K562 (cell line): Measurements from ENCODE around the gene MYO15B. TPM values are rescaled to one million over a fixed set of nuclear protein-coding genes. Genes with fewer than 3 reads are reported as not detected.

Experiments
- ATAC-seq: fragments of 200-7000 bp; cut with Tn5 transposase; 3 replicates; pipeline ENCODE4 v1.9.1; 2020; ENCODE audit warnings: moderate library complexity
- BruUV-seq: library from RNA; stranded (reverse); fragments of 400-500 nt; replicated peaks from 2 replicates; lab custom pipeline; 2021; lab: Mats Ljungman, UMichigan
- CTCF ChIA-PET: fragments of 300-600 bp; formaldehyde crosslinking; extraction: SDS; loops from one replicate; lab custom pipeline; 2021; ENCODE audit warnings: low intra/inter-chr PET ratio; lab: Yijun Ruan, JAX
- POLR2A ChIA-PET: fragments of 300-600, 350-650 bp; sonication (Branson Sonifier 250); formaldehyde crosslinking; extraction: SDS; loops from one replicate; lab custom pipeline; 2021; ENCODE audit warnings: antibody characterized with exemption, inconsistent platforms; lab: Yijun Ruan, JAX
- DNase-seq, 4 experiments: peaks; one replicate each; pipeline versions ENCODE4 v3.0.0 to v3.0.0-alpha.2; 2011 to 2018; ENCODE audit warnings: low spot score in 3 of 4, mixed read lengths in 3 of 4; ENCODE audit errors: extremely low read depth in 1 of 4
- FAIRE-seq: peaks from 2 replicates; lab custom pipeline; 2011; peaks lifted over from hg19 to GRCh38; lab: Jason Lieb, UNC
- H2AFZ ChIP-seq: 2 replicates; pipeline ENCODE4 v1.6.0; 2011; ENCODE audit warnings: low read depth, low read length, control low read depth, inconsistent platforms
- H3K27ac ChIP-seq: fragments of 200-600 bp; 3 replicates; pipeline ENCODE4 v1.8.0; 2011; ENCODE audit warnings: low read depth, mild to moderate bottlenecking, control low read depth, inconsistent platforms, low read length, moderate library complexity, mixed read lengths; ENCODE audit errors: extremely low read depth
- H3K27me3 ChIP-seq, 2 experiments: fragments of 300-600 bp in 1 of 2; 2 replicates in 1 of 2; 3 replicates in 1 of 2; pipeline versions ENCODE4 v1.6.0 to v1.8.0; 2011; ENCODE audit warnings: inconsistent platforms in 2 of 2, low read length in 2 of 2, mild to moderate bottlenecking in 1 of 2, mixed read lengths in 1 of 2, moderate library complexity in 1 of 2; ENCODE audit not compliant: control insufficient read depth in 2 of 2, insufficient read depth in 2 of 2
- H3K36me3 ChIP-seq: fragments of 300-600 bp; 3 replicates; pipeline ENCODE4 v1.8.0; 2011; ENCODE audit warnings: mild to moderate bottlenecking, low read length, inconsistent platforms; ENCODE audit not compliant: control insufficient read depth, insufficient read depth
- H3K4me1 ChIP-seq, 2 experiments: fragments of 200-600 bp in 1 of 2; replicated peaks in 1 of 2; 2 replicates in 1 of 2; 3 replicates in 1 of 2; pipeline versions ENCODE4 v1.5.1 to v1.8.0; 2011; ENCODE audit warnings: inconsistent platforms in 2 of 2, low read length in 2 of 2, mild to moderate bottlenecking in 1 of 2, mixed read lengths in 1 of 2, moderate library complexity in 1 of 2; ENCODE audit not compliant: control insufficient read depth in 2 of 2, insufficient read depth in 2 of 2
- H3K4me2 ChIP-seq: 2 replicates; pipeline ENCODE4 v1.6.1; 2011; ENCODE audit warnings: low read length, control low read depth, inconsistent platforms, mixed read lengths; ENCODE audit not compliant: insufficient read depth
- H3K4me3 ChIP-seq: fragments of 200-600 bp; sonication (generic), shearing (Covaris generic); 2 replicates; pipeline ENCODE4 v1.5.1; 2016; ENCODE audit warnings: control low read depth, inconsistent platforms
- H3K79me2 ChIP-seq: fragments of 200-600 bp; 3 replicates; pipeline ENCODE4 v1.8.0; 2011; ENCODE audit warnings: low read length, inconsistent platforms; ENCODE audit not compliant: control insufficient read depth, insufficient read depth
- H3K9ac ChIP-seq, 2 experiments: 2 replicates each; pipeline versions ENCODE4 v1.6.0 to v1.6.1; 2011; ENCODE audit warnings: low read depth in 2 of 2, low read length in 2 of 2, control low read depth in 1 of 2, inconsistent platforms in 1 of 2, mild to moderate bottlenecking in 1 of 2, mixed read lengths in 1 of 2; ENCODE audit not compliant: insufficient read depth in 1 of 2
- H3K9me1 ChIP-seq: one replicate; pipeline ENCODE4 v1.6.0; 2011; ENCODE audit warnings: inconsistent platforms, mild to moderate bottlenecking, low read length, moderate library complexity; ENCODE audit not compliant: control insufficient read depth, insufficient read depth
- H3K9me3 ChIP-seq: replicated peaks from 2 replicates; pipeline ENCODE4 v1.5.1; 2011; ENCODE audit warnings: low read depth, low read length, inconsistent platforms; ENCODE audit not compliant: control insufficient read depth, insufficient read depth
- H4K20me1 ChIP-seq: replicated peaks from 2 replicates; pipeline ENCODE4 v1.6.1; 2011; ENCODE audit warnings: low read length, inconsistent platforms, mixed read lengths; ENCODE audit not compliant: control insufficient read depth, insufficient read depth
- AFF4 ChIP-seq: sonication (generic); formaldehyde crosslinking; IDR thresholded peaks from 2 replicates; pipeline ENCODE4 v1.8.0; 2023; ENCODE audit warnings: mild to moderate bottlenecking, missing genetic modification reagents
- CBX2 ChIP-seq: fragments of 200-600 bp; sonication (generic); IDR thresholded peaks from one replicate; pipeline ENCODE4 v1.6.1; 2012; ENCODE audit warnings: mild to moderate bottlenecking, low read length, inconsistent platforms; ENCODE audit not compliant: insufficient read depth, poor library complexity, severe bottlenecking
- EWSR1 ChIP-seq: fragments of 450-650 bp; IDR thresholded peaks from 2 replicates; pipeline ENCODE4 v1.6.1; 2018; ENCODE audit warnings: borderline replicate concordance, mild to moderate bottlenecking, low read depth, moderate library complexity; ENCODE audit not compliant: partially characterized antibody
- KDM1A ChIP-seq, 2 experiments: fragments of 450-650 bp; IDR thresholded peaks; 2 replicates each; pipeline ENCODE4 v1.6.1; 2016; ENCODE audit warnings: mild to moderate bottlenecking in 2 of 2
- KLF13 ChIP-seq: fragments of 450-650 bp; IDR thresholded peaks from 2 replicates; pipeline ENCODE4 v1.6.1; 2016; ENCODE audit warnings: missing genetic modification characterization, low read depth, mild to moderate bottlenecking, missing compliant biosample characterization, moderate library complexity, borderline replicate concordance
- SFPQ ChIP-seq: fragments of 200-400 bp; formaldehyde crosslinking; IDR thresholded peaks from 2 replicates; pipeline ENCODE4 v1.6.1; 2017; ENCODE audit warnings: mild to moderate bottlenecking, low read depth, low read length, moderate library complexity
- WGBS: fragments of 100-300 bp; shearing (Covaris generic); methylation state at CpG from one replicate; pipeline ENCODE4 v1.1.6; 2016; ENCODE audit warnings: low coverage, mixed read lengths; ENCODE audit not compliant: insufficient coverage; ENCODE audit errors: missing lambda C conversion rate; 5-methylcytosine and 5-hydroxymethylcytosine counted together
- in situ Hi-C: fragments of 300-500 bp; cut with MboI; formaldehyde crosslinking; loops from 4 replicates; pipeline ENCODE4 v1.15.0; 2018; ENCODE audit warnings: inconsistent platforms, mixed read lengths
- intact Hi-C: fragments of 100-400 bp; cut with micrococcal nuclease; formaldehyde crosslinking; loops from 2 replicates; pipeline ENCODE4 v1.14.2; 2022
- polyA plus RNA-seq, 8 experiments: library from polyadenylated mRNA; depleted of rRNA in 4 of 8; stranded (reverse) in 5 of 8; unstranded in 3 of 8; fragments of >200 nt; fragmentation: Nextera tagmentation in 2 of 8; fragmentation: Illumina TruSeq in 1 of 8; extraction: Ambion mirVana in 2 of 8; extraction: Trizol in 1 of 8; gene quantifications; 2 replicates each; pipeline versions ENCODE4 v1.2.1 to v1.2.3, GENCODE V29; 2011 to 2014; ENCODE audit warnings: inconsistent platforms in 1 of 8, missing spikeins in 1 of 8
- total RNA-seq, 7 experiments: library from RNA; depleted of rRNA in 6 of 7; stranded (reverse); fragments of >200 nt in 6 of 7; fragmentation: Illumina TruSeq in 2 of 7; extraction: Trizol in 2 of 7; gene quantifications; 2 replicates each; pipeline versions ENCODE4 v1.2.1 to v1.2.3, GENCODE V29; 2011 to 2021; ENCODE audit warnings: low replicate concordance in 1 of 7

Gene MYO15B
- total and polyA plus RNA-seq, 9 of the 15 experiments (the other 6 are each of a cell fraction or from before 2014, with no cell fraction given) = 0.05 to 3.1 (median 0.83) TPM; not detected in 2

- H3K4me1 ChIP-seq = peaks cover 6 to 68% of the 10 kb centered on the region in 2 experiments; a peak in 4 of 5 replicates
- 65% methylated on average over 11 of the region's 11 CpGs for WGBS
- FAIRE-seq = no peak
- ChIA-PET CTCF (interaction anchor here (0.7 to 1.1 kb wide), 2 partner anchors 39 to 835 kb away, joined by 3 read pairs; partner anchors contain the start of gene MYO15B), POLR2A (interaction anchor here (0.6 kb wide), 2 partner anchors 11 to 532 kb away, joined by 3 to 5 read pairs; no protein-coding TSS in a partner anchor)
- peaks cover 0 to 11% of the 10 kb centered on the region in 2 experiments; a peak in 2 of 5 replicates for H3K27me3 ChIP-seq
- DNase-seq = no peak
- in situ Hi-C loops = no loop called here
- intact Hi-C loops = no loop called here
- BruUV-seq = no TSS peak
- H3K4me3 ChIP-seq = no peak overlapping the region
- TF ChIP-seq SFPQ = no peak
- TF ChIP-seq AFF4 (CRISPR knock-in tag) = no peak
- no peak for TF ChIP-seq EWSR1
- no peak for TF ChIP-seq CBX2
- TF ChIP-seq KDM1A (IDR thresholded peaks at IDR 0.05) = no peak
- TF ChIP-seq KLF13 (tag) = no peak
- H3K4me2 ChIP-seq = no peak overlapping the region
- H2AFZ ChIP-seq = no peak overlapping the region
- H3K36me3 ChIP-seq = peaks cover 4% of the 10 kb centered on the region; the same call in 2 of the 3 replicates
- H3K79me2 ChIP-seq = no peaks in the 10 kb centered on the region
- no peaks in the 10 kb centered on the region for H3K9me3 ChIP-seq
- peak overlapping the region in 1 of 2 experiments; percentile 19; a peak in 1 of 4 replicates for H3K9ac ChIP-seq
- peaks cover 13% of the 10 kb centered on the region for H4K20me1 ChIP-seq
- ATAC-seq = no peak
- H3K9me1 ChIP-seq = no peaks in the 10 kb centered on the region
- no peak overlapping the region for H3K27ac ChIP-seq
These were observed 39.0 kb downstream of the MYO15B start for GRCh38 chr17:75626496-75627038.
